GM21360 (cell line): ENCODE measurements around the gene NBAS.

Experiments used
- ATAC-seq: cut with Tn5 transposase; IDR thresholded peaks from one replicate; pipeline ENCODE4 v1.9.1; 2021; ENCODE audit warnings: mild to moderate bottlenecking, moderate library complexity; ENCODE audit not compliant: unreplicated experiment

Gene NBAS

DNA sequence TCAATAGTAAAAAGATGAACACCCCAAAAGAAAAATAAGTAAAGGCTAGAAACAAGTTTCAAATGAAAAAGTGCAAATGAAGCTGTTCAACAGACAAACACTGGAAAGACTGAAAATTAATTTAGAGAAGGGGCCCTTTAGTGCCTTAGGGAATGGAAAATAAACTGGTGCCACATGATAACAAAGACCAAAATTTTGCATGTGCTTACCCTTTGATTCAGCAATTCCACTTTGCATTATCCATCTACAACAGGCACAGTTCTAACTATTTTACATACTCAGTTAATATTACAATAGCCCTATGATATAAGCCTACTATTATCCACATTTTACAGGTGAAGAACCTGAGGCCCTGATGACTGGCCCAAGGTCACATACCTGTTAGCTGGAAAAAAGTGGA is 183.9 kb downstream of the NBAS start:
- ATAC-seq: no peak

DNA sequence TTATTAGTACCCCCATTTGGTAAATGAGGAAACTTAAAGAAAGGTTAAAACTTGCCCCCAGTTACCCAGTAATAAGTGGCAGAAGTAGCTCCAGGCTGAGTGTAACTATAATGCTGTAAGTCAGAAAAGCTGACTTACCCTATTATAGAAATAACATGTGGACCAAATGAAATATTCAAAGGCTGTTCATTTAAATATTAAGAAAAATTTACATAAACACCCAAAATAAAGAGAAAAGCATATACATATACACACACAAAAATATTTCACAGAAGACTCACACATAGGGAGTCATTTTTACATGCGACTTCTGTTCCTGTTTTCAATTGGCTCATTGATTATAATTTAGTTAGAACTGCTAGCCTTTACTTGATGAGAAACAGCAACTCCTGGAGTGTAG is 189.1 kb downstream of the NBAS start:
- no peak for ATAC-seq

DNA sequence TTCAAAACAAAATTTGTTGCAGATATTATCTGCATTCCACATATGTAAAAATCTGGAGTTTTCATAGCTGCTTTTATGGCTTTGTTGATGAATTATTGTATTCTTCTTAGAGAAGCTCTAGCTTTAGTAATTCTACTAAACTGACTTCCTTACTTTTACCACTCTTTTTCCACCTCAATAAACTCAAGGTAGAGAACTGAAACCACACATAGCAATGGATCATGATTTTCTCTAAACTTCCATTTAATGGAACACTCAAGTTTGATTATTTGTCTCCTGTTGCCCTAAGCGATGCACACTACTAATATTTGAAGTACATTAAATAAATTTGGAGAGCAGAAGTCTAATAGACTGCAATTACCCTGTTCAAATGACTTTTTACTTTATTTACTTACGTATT is 192.0 kb downstream of the NBAS start:
- ATAC-seq: no peak

DNA sequence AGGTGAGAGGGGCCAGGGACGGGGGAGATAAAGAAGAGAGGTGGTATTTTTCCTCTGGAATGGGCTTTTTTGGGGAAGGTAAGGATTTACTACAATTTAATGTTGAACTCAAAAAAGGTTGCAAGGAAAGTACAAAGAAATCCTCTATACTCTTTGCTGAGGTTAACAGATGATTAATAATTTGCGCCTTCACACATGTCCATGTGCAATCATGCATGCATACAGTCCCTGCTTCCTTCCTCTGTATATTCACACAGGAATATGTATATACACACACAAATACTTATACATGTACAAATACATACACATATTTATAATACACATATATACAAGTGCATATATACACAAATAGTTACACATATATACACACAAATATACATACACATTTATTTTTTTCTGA is 193.4 kb downstream of the NBAS start:
- no peak for ATAC-seq

DNA sequence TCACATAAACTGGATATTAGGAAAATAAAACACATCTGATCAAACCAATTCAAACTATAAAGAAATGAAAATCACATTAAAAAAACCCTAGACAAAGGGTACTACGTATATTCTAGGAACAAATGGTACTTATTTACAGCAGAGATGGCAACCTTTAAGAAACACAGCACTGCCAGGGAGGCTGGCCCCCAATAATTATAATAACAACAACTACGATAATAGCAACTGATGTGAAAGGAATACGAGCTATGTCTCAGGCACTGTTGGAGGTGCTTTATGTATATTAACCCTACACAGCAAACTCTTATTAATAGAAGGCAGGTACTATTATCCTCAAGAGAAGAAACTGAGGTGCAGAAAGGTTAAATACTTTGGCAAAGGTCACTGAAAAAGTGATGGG is 193.9 kb downstream of the NBAS start:
- ATAC-seq: no peak

DNA sequence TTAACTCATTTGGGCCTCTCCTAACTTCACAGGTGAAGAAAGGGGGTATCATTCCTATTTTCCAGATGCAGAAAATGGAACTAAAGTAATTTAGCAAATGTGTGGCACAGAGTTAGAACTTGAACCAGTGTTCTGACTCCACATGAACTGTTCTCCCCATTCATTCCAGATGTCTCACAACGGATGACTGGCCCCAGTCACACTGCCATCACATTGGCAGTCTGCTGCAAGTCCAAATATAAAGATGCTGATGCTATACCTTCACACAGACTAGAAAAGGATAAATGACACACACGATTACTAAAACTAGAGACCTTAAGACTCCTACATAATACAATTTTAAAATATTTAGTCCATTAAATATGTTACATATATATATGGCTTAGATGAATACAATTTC is 195.7 kb downstream of the NBAS start:
- no peak for ATAC-seq

DNA sequence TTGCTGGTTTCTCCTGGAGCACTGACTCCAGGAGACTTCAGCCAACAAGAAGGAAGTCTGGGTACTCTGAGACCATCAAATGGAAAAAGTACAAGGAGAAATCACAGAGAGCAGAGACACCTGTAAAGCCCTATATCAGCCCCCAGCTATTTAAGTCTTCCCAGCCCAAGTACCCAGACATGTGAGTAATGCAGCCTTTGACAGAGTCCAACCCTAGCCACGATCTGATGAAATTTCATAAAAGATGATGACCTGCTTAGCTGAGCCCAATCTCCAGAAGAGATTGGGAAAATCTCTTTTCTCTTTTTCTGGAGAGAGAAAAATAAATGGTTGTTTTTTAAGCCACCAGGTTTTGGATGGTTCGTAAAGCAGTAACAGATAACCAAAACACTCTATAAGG is 196.6 kb downstream of the NBAS start:
- ATAC-seq: no peak

DNA sequence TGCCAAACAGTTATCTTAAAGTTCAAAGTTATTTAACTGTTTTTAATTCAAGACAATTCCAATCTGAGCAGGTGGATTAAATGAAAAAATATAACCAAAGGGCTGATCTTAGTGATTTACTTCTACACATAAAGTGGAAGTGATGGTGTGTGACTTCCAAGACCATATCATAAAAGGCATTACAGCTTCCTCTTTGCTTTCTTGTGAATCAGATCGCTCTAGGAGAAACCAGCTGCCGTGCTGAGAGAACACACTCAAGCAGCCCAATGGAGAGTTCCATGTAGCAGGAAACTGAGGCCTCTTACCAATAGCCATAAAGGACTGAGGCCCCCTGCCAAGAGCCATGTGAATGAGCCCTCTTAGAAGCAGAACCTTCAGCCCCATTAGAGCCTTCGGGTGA is 197.4 kb downstream of the NBAS start:
- ATAC-seq: no peak

DNA sequence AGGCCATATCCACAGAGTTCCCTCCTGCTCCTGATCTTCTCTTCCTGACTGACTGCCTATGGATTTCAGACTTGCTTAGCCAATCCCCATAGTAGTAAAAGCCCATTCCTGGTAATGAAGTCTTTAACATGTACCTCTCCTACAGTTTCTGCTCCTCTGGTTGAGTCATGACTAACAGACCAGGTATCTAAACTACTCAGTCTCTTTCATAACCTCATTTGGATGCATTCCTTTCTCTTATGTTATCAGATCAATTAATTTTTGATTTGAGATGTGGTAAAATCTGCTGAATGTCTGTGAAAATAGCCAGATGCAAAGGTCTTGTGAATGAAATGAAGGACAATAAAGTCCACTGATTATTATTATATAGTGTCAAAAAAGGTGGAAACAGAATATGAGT is 198.0 kb downstream of the NBAS start:
- ATAC-seq: no peak

DNA sequence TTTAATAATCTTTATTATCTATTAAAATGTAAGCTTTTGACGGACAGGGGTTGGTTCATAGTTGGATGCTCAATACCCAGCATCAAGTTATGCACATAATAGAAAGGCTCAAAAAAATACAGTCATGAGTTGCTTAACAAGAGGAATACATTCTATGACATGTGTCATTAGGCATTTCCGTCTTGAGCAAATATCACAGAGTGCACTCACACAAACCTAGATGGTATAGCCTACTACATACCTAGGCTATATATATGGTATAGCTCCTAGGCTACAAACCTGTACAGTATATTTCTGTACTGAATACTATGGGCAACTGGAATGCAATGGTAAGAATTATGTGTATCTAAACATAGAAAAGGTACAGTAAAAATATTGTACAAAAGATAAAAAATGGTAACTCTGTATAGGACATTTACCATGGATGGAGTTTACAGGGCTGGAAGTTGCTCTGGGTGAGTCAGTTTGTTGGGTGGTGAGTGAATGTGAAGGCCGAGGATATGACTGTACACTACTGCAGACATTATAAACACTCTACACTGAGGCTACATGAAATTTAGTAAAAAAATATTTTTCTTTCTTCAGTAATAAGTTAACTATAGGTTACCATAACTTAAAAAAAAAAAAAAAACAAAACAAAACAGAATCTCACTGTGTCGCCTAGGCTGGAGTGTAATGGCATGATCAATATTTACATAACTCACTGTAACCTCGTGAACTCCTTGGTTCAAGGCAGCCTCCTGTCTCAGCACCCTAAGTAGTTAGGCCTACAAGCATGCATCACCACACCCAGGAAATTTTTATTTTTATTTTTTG is 201.2 kb downstream of the NBAS start:
- no peak for ATAC-seq

DNA sequence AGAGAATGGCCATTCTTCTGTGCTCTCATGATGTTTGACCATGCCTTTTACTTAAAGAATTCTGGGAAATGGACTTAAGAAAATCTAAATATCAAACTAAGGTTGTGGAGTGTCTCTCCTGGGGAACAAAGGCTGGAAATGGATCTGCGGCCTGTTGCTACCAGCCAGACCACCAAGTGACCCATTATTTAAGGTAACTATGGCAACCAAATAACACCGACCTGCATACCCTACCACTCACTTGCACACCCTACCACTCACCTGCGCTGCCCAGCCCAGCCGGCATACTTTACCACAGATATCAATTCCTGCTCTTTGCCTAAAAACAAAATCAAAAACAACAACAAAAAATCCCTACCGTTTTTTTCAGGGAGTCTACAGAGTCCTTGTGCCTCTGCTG is 203.2 kb downstream of the NBAS start:
- no peak for ATAC-seq

DNA sequence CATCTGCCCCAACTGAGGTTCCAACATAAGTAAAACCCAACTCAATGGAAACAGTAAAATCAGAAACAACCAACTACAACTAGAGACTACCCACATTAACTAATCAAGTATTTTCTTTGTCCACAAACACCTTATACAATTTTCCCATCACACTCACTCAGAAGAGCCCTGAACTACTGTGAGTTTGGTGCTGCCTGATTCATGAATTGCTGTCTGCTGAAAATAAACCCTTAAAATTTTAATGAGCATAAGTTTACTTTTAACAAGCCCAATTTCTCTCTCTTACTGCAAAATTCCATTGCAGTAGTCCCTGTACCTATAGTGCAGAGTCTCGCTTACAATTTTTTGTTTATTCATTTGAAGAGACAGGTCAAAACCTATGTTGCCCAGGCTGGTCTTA is 203.9 kb downstream of the NBAS start:
- no peak for ATAC-seq

DNA sequence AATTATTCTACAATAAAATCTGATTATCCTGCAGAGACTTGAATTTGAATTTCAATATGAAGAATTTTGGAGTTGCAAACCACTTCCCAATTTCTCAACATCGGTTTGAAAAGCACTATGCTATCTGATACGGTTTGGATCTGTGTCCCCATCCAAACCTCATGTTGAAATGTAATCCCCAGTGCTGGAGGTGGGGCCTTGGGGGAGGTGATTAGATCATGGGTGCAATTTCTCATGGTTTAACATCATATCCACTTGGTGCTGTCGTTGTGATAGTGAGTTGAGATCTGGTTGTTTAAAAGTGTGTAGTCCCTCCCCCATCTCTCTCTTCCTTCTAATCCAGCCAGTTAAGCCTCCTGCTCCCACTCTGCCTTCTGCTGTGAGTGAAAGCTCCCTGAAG is 205.7 kb downstream of the NBAS start:
- ATAC-seq: no peak

DNA sequence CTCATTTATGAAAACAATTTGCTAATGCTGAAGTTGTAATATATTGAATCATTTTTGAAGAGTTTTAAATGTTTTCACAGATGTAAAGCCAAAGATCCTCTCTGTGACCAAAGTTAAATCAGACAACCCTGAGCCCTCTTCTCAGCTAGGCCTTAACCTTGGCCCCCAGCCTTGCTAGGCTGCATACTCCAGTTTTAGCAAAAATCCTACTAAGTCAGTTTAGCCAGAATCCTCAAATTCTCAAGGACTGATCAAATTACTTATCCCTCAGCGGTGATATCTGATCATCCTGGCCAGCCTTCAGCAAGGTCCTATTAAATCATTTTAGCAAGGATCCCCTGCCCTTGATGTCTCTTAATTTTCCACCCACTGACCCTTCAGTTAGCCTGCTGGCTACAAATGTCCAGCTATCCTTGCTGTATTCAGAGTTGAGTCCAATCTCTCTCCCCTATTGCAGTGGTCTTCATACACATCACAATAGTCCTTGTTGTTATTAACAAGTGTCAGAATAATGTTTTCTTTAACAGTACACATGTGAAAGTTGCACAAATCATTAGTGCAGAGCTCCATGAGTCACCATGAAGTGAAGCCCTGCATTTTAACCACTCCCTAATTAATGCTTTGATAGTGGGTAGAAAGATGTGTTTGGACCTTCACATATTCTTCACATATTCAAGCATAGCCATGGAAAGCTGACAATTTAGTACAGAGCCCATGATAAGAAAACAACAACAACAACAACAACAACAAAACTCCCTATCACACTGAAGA is 206.4 kb downstream of the NBAS start:
- no peak for ATAC-seq

DNA sequence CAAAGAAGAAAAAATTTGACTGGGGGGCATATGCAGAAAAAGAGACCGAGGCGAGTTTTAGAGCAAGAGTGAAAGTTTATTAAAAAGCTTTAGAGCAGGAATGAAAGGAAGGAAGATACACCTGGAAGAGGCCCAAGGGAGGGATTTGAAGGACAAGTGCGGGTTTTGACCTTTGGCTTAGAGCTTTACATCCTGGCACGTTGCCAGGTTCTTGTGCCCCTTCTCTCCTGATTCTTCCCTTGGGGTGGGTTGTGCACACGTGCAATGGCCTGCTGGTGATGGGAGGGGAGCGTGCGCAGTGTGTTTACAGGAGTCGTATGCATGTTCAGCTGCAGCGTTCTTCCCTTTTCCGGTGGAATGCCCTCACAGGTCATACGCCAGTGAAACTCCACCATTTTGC is 208.8 kb downstream of the NBAS start:
- ATAC-seq: no peak

DNA sequence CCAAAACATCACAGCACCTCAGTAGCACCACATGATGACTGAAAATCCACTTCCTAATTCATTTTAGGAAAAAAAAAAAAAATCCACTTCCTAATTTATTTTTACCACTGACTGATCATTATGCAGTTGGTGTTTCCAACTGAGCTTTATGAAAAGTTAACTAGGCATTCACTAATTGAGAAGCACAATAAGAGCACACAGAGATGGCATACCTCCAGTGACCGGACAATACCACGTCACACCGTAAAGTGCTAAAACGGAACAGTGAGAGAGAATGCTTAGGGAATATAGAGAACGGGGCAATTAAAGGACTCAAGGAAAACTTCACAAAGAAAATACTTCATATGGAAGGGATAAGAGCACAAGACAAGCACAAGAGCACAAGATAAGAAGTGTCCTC is 212.5 kb downstream of the NBAS start:
- ATAC-seq: no peak

DNA sequence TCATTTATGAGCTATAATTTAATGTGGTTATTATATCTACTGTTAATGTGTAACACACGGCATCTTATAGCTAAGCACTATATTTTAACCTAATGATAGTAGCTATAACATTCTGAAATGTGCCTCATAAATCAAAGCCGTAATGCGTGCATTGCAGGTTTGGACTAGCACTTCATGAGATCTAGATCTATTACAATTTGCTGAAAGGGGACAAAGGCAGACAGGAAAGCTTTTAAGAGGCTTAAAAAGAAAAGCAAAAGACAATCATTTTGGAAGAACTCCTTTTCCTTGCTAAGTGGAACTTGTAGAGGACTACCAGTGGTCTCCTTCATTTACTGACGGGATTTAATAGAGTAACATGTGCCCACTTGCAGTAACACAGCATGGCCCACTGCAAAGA is 213.1 kb downstream of the NBAS start:
- ATAC-seq: no peak

DNA sequence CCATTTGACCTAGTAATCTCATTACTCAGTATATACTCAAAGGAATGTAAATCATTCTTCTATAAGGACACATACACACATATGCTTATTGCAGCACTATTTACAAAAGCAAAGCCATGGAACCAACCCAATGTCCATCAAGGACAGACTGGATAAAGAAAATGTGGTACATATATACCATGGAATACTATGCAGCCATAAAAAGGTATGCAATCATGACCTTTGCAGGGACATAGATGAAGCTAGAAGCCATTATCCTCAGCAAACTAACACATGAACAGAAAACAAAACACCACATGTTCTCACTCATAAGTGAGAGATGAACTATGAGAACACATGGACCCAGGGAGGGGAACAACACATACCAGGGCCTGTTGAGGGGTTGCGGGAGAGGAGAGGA is 214.5 kb downstream of the NBAS start:
- ATAC-seq: no peak

DNA sequence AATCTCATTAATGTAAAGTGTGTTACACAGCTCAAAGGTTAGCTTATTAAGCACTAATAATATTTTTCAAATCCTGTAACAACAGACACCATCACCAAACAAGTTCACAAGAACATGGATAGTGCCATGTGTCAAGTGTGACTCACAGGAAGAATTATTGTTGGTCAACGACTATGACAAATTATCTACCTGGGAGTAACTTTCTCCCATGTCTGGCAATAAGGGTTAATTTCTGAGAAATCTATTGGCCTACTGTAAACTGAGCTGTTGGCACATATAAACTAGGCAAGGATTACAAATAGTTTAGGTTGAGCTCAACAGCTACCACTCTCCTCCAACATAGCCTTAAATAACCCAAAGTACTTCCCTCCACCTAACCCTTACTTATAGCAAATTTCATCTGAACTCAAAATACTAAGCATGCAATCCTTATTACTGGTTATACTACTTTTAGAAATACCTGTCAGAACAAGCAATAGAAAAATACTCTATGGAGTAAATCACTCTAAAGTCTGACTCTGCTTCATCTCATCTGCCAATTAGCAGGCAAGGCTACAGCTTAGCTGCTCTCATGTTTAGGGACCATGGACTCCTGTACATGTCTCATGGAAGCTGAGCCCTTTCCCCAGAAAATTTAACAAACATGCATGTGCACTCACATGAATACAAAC is 223.0 kb downstream of the NBAS start:
- ATAC-seq: no peak

DNA sequence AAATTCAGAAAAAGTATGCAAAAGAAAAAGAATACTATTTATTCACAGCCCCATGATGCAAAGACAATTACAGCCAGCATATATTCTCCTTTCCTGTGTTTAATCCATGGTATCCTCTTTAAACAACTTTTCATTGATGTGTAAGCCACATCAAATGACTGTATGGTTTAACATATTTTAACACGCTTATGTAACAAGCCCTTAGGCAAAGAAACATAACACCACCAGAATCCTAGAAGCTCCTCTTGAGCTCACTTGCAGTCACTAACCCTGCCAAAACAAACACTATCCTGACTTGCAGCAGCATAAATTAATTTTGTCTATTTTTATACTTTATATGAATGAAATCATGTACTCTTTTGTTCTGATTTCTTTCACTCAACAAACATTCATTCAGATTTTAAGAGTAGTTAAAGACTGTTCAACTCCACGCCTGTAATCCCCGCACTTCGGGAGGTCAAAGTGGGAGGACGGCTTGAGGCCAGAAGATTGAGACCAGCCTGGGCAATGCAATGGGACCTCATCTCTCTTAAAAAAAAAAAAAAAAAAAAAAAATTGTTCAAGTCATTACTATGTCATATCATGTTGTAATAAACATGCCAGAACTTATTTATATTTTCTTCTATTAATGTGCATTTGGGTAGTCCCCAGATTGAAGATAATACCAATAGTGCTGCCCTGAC is 226.3 kb downstream of the NBAS start:
- ATAC-seq: no peak

DNA sequence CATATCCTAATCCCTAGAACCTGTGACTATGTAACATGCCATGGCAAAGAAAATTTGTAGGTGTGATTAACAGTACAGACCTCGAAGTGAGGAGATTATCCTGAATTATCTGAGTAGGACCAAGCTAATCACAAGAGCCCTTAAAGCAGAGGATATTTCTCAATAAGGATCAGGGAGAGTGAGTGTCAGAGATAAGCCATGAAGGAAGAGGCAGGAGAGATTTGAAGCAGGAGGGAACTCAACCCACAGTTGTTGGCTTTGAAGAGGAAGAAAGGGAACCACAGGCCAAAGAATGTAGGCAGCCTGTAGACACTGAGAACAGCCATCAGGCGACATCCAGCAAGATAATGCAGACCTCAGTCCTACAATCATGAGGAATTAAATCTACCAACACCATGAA is 229.3 kb downstream of the NBAS start:
- no peak for ATAC-seq
